ENCODE results near the gene KIF9. TPM values are rescaled to one million over a fixed set of nuclear protein-coding genes. Genes with fewer than 3 reads are reported as not detected.

KIF9 gene
- total RNA-seq, 1 donor from 2014 or later, result 12.1 TPM

DNA sequence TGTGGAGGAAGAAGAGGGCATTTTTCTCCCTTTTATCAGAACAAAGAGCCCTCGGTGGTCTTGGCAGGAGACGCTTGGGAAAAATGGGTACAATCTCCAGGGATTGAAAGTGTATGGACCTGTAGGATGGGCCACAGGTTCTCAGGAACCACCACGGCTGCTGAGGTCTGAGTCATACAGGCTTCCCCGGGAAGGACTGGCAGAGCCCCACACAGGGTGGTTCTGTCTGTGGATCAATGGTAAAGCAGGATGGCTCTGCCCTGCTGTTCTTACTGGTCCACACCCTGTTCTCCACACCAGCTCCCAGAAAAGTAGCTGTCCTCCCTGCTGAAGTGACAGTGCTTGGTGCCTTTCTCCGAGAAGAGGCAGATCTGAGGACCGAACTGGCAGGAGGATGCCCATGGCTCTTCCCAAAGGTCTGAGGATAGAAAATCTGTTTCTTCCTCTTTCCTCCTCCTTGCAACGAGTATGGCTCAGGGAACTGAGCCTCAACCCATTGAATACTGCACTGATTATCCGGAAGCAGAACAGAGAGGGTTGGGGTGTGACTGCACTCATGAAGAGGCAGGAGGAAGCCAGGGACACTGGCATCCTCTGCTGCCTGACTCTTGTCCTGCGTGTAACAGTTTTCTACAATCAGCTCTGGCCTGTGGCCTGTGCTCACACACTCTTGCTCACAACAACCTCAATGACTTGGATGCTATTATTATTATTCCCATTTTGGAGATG, 39.0 kb downstream of the KIF9 start:
- no peak for DNase-seq (ENCODE audit: low spot score)
- Mint-ChIP-seq H3K4me3 (ENCODE audit: unreplicated experiment) (no peak overlapping the region), H3K9me3 (ENCODE audit: unreplicated experiment) (no peaks in the 10 kb centered on the region), H3K36me3 (ENCODE audit: low read depth, unreplicated experiment) (no peaks in the 10 kb centered on the region), H3K27ac (ENCODE audit: unreplicated experiment) (no peak overlapping the region), H3K4me1 (ENCODE audit: unreplicated experiment) (peaks cover 7% of the 10 kb centered on the region), H3K27me3 (ENCODE audit: unreplicated experiment) (no peaks in the 10 kb centered on the region)
- no peak for TF ChIP-seq CTCF (IDR thresholded peaks at IDR 0.05; ENCODE audit: unreplicated experiment)

- TF ChIP-seq CTCF (IDR thresholded peaks at IDR 0.05; ENCODE audit: unreplicated experiment), result no peak
- H3K4me3 Mint-ChIP-seq (ENCODE audit: unreplicated experiment), result no peak overlapping the region
- H3K36me3 Mint-ChIP-seq (ENCODE audit: low read depth, unreplicated experiment), result no peaks in the 10 kb centered on the region
- H3K27ac Mint-ChIP-seq (ENCODE audit: unreplicated experiment), result no peak overlapping the region
- H3K27me3 Mint-ChIP-seq (ENCODE audit: unreplicated experiment), result no peaks in the 10 kb centered on the region
- no peaks in the 10 kb centered on the region for H3K9me3 Mint-ChIP-seq (ENCODE audit: unreplicated experiment)
- no peak for DNase-seq (ENCODE audit: low spot score)
- H3K4me1 Mint-ChIP-seq (ENCODE audit: unreplicated experiment), result peaks cover 4% of the 10 kb centered on the region
Measured at GRCh38 chr3:47239929-47240328, 42.7 kb downstream of the KIF9 start.

DNA sequence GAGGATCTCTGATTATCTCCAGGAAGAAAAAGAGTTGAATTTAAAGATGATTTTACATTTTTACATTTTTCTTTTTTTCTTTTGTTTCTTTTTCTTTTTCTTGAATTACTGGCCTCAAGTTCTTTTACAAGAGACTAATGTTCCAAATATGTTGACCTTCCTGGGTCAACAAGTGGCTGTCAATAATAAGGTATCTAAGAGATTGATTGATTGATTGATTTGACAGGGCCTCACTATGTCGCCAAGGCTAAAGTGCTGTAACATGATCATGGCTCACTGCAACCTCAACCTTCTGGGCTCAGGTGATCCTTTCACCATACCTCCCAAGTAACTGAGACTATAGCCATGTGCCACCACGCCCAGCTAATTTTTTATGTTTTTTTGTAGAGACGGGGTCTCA, 44.6 kb downstream of the KIF9 start:
- no peaks in the 10 kb centered on the region for H3K9me3 Mint-ChIP-seq (ENCODE audit: unreplicated experiment)
- no peaks in the 10 kb centered on the region for H3K36me3 Mint-ChIP-seq (ENCODE audit: low read depth, unreplicated experiment)
- H3K4me1 Mint-ChIP-seq (ENCODE audit: unreplicated experiment), result peaks cover 4% of the 10 kb centered on the region
- H3K27me3 Mint-ChIP-seq (ENCODE audit: unreplicated experiment), result peaks cover 3% of the 10 kb centered on the region
- H3K4me3 Mint-ChIP-seq (ENCODE audit: unreplicated experiment), result no peak overlapping the region
- DNase-seq (ENCODE audit: low spot score), result no peak
- H3K27ac Mint-ChIP-seq (ENCODE audit: unreplicated experiment), result no peak overlapping the region
- no peak for TF ChIP-seq CTCF (IDR thresholded peaks at IDR 0.05; ENCODE audit: unreplicated experiment)

DNA sequence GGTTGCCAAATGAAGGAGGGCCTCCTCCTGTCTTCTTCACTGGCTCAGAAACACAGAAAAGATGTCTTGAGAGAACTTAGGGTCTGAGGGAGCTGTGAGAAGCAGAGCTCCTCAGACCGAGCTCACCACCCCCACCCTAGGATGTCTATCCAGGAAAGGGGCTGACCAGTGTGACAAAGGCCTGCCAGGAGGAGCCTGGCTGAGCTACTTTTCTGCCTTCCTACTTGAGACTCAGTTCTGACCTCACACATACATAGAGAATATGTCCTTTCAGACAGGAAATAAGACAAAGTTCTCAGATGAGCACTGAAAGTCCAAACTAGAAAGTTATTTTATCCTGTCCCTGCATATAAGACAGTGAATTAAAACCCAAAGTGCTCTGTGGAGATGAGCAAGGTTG, 54.5 kb downstream of the KIF9 start:
- Mint-ChIP-seq H3K36me3 (ENCODE audit: low read depth, unreplicated experiment) (peaks cover 4% of the 10 kb centered on the region), H3K27ac (ENCODE audit: unreplicated experiment) (no peak overlapping the region), H3K27me3 (ENCODE audit: unreplicated experiment) (no peaks in the 10 kb centered on the region), H3K4me3 (ENCODE audit: unreplicated experiment) (no peak overlapping the region), H3K4me1 (ENCODE audit: unreplicated experiment) (peaks cover 11% of the 10 kb centered on the region), H3K9me3 (ENCODE audit: unreplicated experiment) (no peaks in the 10 kb centered on the region)
- TF ChIP-seq CTCF (IDR thresholded peaks at IDR 0.05; ENCODE audit: unreplicated experiment), result no peak
- no peak for DNase-seq (ENCODE audit: low spot score)

- Mint-ChIP-seq H3K4me1 (ENCODE audit: unreplicated experiment) (peaks cover 11% of the 10 kb centered on the region), H3K4me3 (ENCODE audit: unreplicated experiment) (no peak overlapping the region)
Measured at GRCh38 chr3:47227678-47228077, 54.9 kb downstream of the KIF9 start.

More at GRCh38 chr3:47227678-47228077, 54.9 kb downstream of the KIF9 start:
- Mint-ChIP-seq H3K27me3 (ENCODE audit: unreplicated experiment) (no peaks in the 10 kb centered on the region), H3K27ac (ENCODE audit: unreplicated experiment) (no peak overlapping the region), H3K36me3 (ENCODE audit: low read depth, unreplicated experiment) (peaks cover 4% of the 10 kb centered on the region), H3K9me3 (ENCODE audit: unreplicated experiment) (no peaks in the 10 kb centered on the region)
- no peak for TF ChIP-seq CTCF (IDR thresholded peaks at IDR 0.05; ENCODE audit: unreplicated experiment)
- no peak for DNase-seq (ENCODE audit: low spot score)

All from endothelial cell (in vitro differentiated cells).